Measurements from ENCODE around the gene SORCS3.

The SORCS3 gene

GRCh38 chr10:104766341-104766740 lies 125.3 kb downstream of the SORCS3 start:
- H3K27me3 ChIP-seq (ENCODE audit: control insufficient read depth, insufficient read depth, low read length) = no peaks in the 10 kb centered on the region
- no peaks in the 10 kb centered on the region for H3K9me3 ChIP-seq (ENCODE audit: control insufficient read depth, low read length)
- no peak overlapping the region for H3K9ac ChIP-seq (ENCODE audit: low read length)
- no peaks in the 10 kb centered on the region for H3K4me1 ChIP-seq (ENCODE audit: control insufficient read depth, insufficient read depth, low read length)
- H3K36me3 ChIP-seq (ENCODE audit: control insufficient read depth, insufficient read depth, low read length) = no peaks in the 10 kb centered on the region
- no peak overlapping the region for H3K4me3 ChIP-seq (ENCODE audit: low read length)

GRCh38 chr10:104767282-104767681 lies 126.2 kb downstream of the SORCS3 start:
- Histone ChIP-seq H3K9ac (ENCODE audit: low read length) (no peak overlapping the region), H3K9me3 (ENCODE audit: control insufficient read depth, low read length) (no peaks in the 10 kb centered on the region), H3K4me1 (ENCODE audit: control insufficient read depth, insufficient read depth, low read length) (no peaks in the 10 kb centered on the region), H3K4me3 (ENCODE audit: low read length) (no peak overlapping the region), H3K27me3 (ENCODE audit: control insufficient read depth, insufficient read depth, low read length) (no peaks in the 10 kb centered on the region), H3K36me3 (ENCODE audit: control insufficient read depth, insufficient read depth, low read length) (no peaks in the 10 kb centered on the region)

GRCh38 chr10:104767745-104768144 lies 126.7 kb downstream of the SORCS3 start:
- no peaks in the 10 kb centered on the region for H3K9me3 ChIP-seq (ENCODE audit: control insufficient read depth, low read length)
- H3K27me3 ChIP-seq (ENCODE audit: control insufficient read depth, insufficient read depth, low read length) = no peaks in the 10 kb centered on the region
- no peaks in the 10 kb centered on the region for H3K4me1 ChIP-seq (ENCODE audit: control insufficient read depth, insufficient read depth, low read length)
- H3K4me3 ChIP-seq (ENCODE audit: low read length) = no peak overlapping the region
- no peaks in the 10 kb centered on the region for H3K36me3 ChIP-seq (ENCODE audit: control insufficient read depth, insufficient read depth, low read length)
- H3K9ac ChIP-seq (ENCODE audit: low read length) = no peak overlapping the region

GRCh38 chr10:104773105-104773504 lies 132.0 kb downstream of the SORCS3 start:
- Histone ChIP-seq H3K4me3 (ENCODE audit: low read length) (no peak overlapping the region), H3K27me3 (ENCODE audit: control insufficient read depth, insufficient read depth, low read length) (no peaks in the 10 kb centered on the region), H3K9ac (ENCODE audit: low read length) (no peak overlapping the region), H3K9me3 (ENCODE audit: control insufficient read depth, low read length) (no peaks in the 10 kb centered on the region), H3K36me3 (ENCODE audit: control insufficient read depth, insufficient read depth, low read length) (no peaks in the 10 kb centered on the region), H3K4me1 (ENCODE audit: control insufficient read depth, insufficient read depth, low read length) (no peaks in the 10 kb centered on the region)

- H3K9ac ChIP-seq (ENCODE audit: low read length) = no peak overlapping the region
- no peaks in the 10 kb centered on the region for H3K27me3 ChIP-seq (ENCODE audit: control insufficient read depth, insufficient read depth, low read length)
- no peaks in the 10 kb centered on the region for H3K36me3 ChIP-seq (ENCODE audit: control insufficient read depth, insufficient read depth, low read length)
- no peak overlapping the region for H3K4me3 ChIP-seq (ENCODE audit: low read length)
- no peaks in the 10 kb centered on the region for H3K4me1 ChIP-seq (ENCODE audit: control insufficient read depth, insufficient read depth, low read length)
- no peaks in the 10 kb centered on the region for H3K9me3 ChIP-seq (ENCODE audit: control insufficient read depth, low read length)
Observed at GRCh38 chr10:104774234-104774633, 133.1 kb downstream of the SORCS3 start.

- Histone ChIP-seq H3K9ac (ENCODE audit: low read length) (no peak overlapping the region), H3K27me3 (ENCODE audit: control insufficient read depth, insufficient read depth, low read length) (no peaks in the 10 kb centered on the region), H3K9me3 (ENCODE audit: control insufficient read depth, low read length) (no peaks in the 10 kb centered on the region), H3K4me3 (ENCODE audit: low read length) (no peak overlapping the region), H3K36me3 (ENCODE audit: control insufficient read depth, insufficient read depth, low read length) (no peaks in the 10 kb centered on the region), H3K4me1 (ENCODE audit: control insufficient read depth, insufficient read depth, low read length) (no peaks in the 10 kb centered on the region)
Observed at GRCh38 chr10:104777086-104777799, 136.2 kb downstream of the SORCS3 start.

- H3K27me3 ChIP-seq (ENCODE audit: control insufficient read depth, insufficient read depth, low read length) = no peaks in the 10 kb centered on the region
- H3K9me3 ChIP-seq (ENCODE audit: control insufficient read depth, low read length) = no peaks in the 10 kb centered on the region
- no peaks in the 10 kb centered on the region for H3K4me1 ChIP-seq (ENCODE audit: control insufficient read depth, insufficient read depth, low read length)
- no peak overlapping the region for H3K9ac ChIP-seq (ENCODE audit: low read length)
- H3K36me3 ChIP-seq (ENCODE audit: control insufficient read depth, insufficient read depth, low read length) = no peaks in the 10 kb centered on the region
- H3K4me3 ChIP-seq (ENCODE audit: low read length) = no peak overlapping the region
Observed at GRCh38 chr10:104778371-104778770, 137.3 kb downstream of the SORCS3 start.

- H3K9me3 ChIP-seq (ENCODE audit: control insufficient read depth, low read length) = no peaks in the 10 kb centered on the region
- no peaks in the 10 kb centered on the region for H3K4me1 ChIP-seq (ENCODE audit: control insufficient read depth, insufficient read depth, low read length)
- no peaks in the 10 kb centered on the region for H3K27me3 ChIP-seq (ENCODE audit: control insufficient read depth, insufficient read depth, low read length)
- no peak overlapping the region for H3K9ac ChIP-seq (ENCODE audit: low read length)
- H3K36me3 ChIP-seq (ENCODE audit: control insufficient read depth, insufficient read depth, low read length) = no peaks in the 10 kb centered on the region
- H3K4me3 ChIP-seq (ENCODE audit: low read length) = no peak overlapping the region
Observed at GRCh38 chr10:104779701-104780100, 138.6 kb downstream of the SORCS3 start.

GRCh38 chr10:104780165-104780564 lies 139.1 kb downstream of the SORCS3 start:
- Histone ChIP-seq H3K4me3 (ENCODE audit: low read length) (no peak overlapping the region), H3K36me3 (ENCODE audit: control insufficient read depth, insufficient read depth, low read length) (no peaks in the 10 kb centered on the region), H3K27me3 (ENCODE audit: control insufficient read depth, insufficient read depth, low read length) (no peaks in the 10 kb centered on the region), H3K9me3 (ENCODE audit: control insufficient read depth, low read length) (no peaks in the 10 kb centered on the region), H3K4me1 (ENCODE audit: control insufficient read depth, insufficient read depth, low read length) (no peaks in the 10 kb centered on the region), H3K9ac (ENCODE audit: low read length) (no peak overlapping the region)

- Histone ChIP-seq H3K27me3 (ENCODE audit: control insufficient read depth, insufficient read depth, low read length) (no peaks in the 10 kb centered on the region), H3K9me3 (ENCODE audit: control insufficient read depth, low read length) (no peaks in the 10 kb centered on the region), H3K4me1 (ENCODE audit: control insufficient read depth, insufficient read depth, low read length) (no peaks in the 10 kb centered on the region), H3K36me3 (ENCODE audit: control insufficient read depth, insufficient read depth, low read length) (no peaks in the 10 kb centered on the region), H3K4me3 (ENCODE audit: low read length) (no peak overlapping the region), H3K9ac (ENCODE audit: low read length) (no peak overlapping the region)
Observed at GRCh38 chr10:104780946-104781595, 140.0 kb downstream of the SORCS3 start.

- no peaks in the 10 kb centered on the region for H3K4me1 ChIP-seq (ENCODE audit: control insufficient read depth, insufficient read depth, low read length)
- H3K9me3 ChIP-seq (ENCODE audit: control insufficient read depth, low read length) = no peaks in the 10 kb centered on the region
- H3K36me3 ChIP-seq (ENCODE audit: control insufficient read depth, insufficient read depth, low read length) = no peaks in the 10 kb centered on the region
- H3K27me3 ChIP-seq (ENCODE audit: control insufficient read depth, insufficient read depth, low read length) = no peaks in the 10 kb centered on the region
- no peak overlapping the region for H3K4me3 ChIP-seq (ENCODE audit: low read length)
- no peak overlapping the region for H3K9ac ChIP-seq (ENCODE audit: low read length)
Observed at GRCh38 chr10:104784452-104784851, 143.4 kb downstream of the SORCS3 start.

GRCh38 chr10:104791471-104791870 lies 150.4 kb downstream of the SORCS3 start:
- H3K9ac ChIP-seq (ENCODE audit: low read length) = no peak overlapping the region
- H3K4me1 ChIP-seq (ENCODE audit: control insufficient read depth, insufficient read depth, low read length) = no peaks in the 10 kb centered on the region
- no peaks in the 10 kb centered on the region for H3K36me3 ChIP-seq (ENCODE audit: control insufficient read depth, insufficient read depth, low read length)
- H3K4me3 ChIP-seq (ENCODE audit: low read length) = no peak overlapping the region
- H3K27me3 ChIP-seq (ENCODE audit: control insufficient read depth, insufficient read depth, low read length) = no peaks in the 10 kb centered on the region
- no peaks in the 10 kb centered on the region for H3K9me3 ChIP-seq (ENCODE audit: control insufficient read depth, low read length)
